ENCODE results near the gene ABCA2. TPM values are rescaled to one million over a fixed set of nuclear protein-coding genes. Genes with fewer than 3 reads are reported as not detected.

The ABCA2 gene
- total RNA-seq, 1 donor: 20.3 TPM

GRCh38 chr9:136995362-136995761 lies 32.7 kb downstream of the ABCA2 start:
- DNase-seq (ENCODE audit: insufficient read length, low spot score, missing footprints): no peak
- TF ChIP-seq, protein P1, sequence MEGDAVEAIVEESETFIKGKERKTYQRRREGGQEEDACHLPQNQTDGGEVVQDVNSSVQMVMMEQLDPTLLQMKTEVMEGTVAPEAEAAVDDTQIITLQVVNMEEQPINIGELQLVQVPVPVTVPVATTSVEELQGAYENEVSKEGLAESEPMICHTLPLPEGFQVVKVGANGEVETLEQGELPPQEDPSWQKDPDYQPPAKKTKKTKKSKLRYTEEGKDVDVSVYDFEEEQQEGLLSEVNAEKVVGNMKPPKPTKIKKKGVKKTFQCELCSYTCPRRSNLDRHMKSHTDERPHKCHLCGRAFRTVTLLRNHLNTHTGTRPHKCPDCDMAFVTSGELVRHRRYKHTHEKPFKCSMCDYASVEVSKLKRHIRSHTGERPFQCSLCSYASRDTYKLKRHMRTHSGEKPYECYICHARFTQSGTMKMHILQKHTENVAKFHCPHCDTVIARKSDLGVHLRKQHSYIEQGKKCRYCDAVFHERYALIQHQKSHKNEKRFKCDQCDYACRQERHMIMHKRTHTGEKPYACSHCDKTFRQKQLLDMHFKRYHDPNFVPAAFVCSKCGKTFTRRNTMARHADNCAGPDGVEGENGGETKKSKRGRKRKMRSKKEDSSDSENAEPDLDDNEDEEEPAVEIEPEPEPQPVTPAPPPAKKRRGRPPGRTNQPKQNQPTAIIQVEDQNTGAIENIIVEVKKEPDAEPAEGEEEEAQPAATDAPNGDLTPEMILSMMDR (IDR thresholded peaks at IDR 0.05; ENCODE audit: extremely low read depth, low read depth, low read length): no peak
- peak overlapping the region; percentile 64 for H3K4me2 ChIP-seq (ENCODE audit: insufficient read depth, low read length)
- H3K27me3 ChIP-seq (ENCODE audit: insufficient read depth, low read length): no peaks in the 10 kb centered on the region
- H3K4me1 ChIP-seq (ENCODE audit: insufficient read depth, low read length): peaks cover 40% of the 10 kb centered on the region
- no peaks in the 10 kb centered on the region for H3K36me3 ChIP-seq (ENCODE audit: insufficient read depth, low read length)
- peaks cover 2% of the 10 kb centered on the region for H4K20me1 ChIP-seq (ENCODE audit: insufficient read depth, low read length)
- no peak overlapping the region for H2AFZ ChIP-seq (ENCODE audit: low read length)
- H3K27ac ChIP-seq (ENCODE audit: low read depth, low read length): no peak overlapping the region
- no peaks in the 10 kb centered on the region for H3K9me3 ChIP-seq (ENCODE audit: low read depth, low read length)
- H3K4me3 ChIP-seq (ENCODE audit: insufficient read depth, low read length): no peak overlapping the region
- peaks cover 10% of the 10 kb centered on the region for H3K79me2 ChIP-seq (ENCODE audit: insufficient read depth, low read length)

GRCh38 chr9:136994888-136995230 lies 33.2 kb downstream of the ABCA2 start:
- H3K4me3 ChIP-seq (ENCODE audit: insufficient read depth, low read length): no peak overlapping the region
- H3K79me2 ChIP-seq (ENCODE audit: insufficient read depth, low read length): peaks cover 10% of the 10 kb centered on the region
- TF ChIP-seq, protein P1 (IDR thresholded peaks at IDR 0.05; ENCODE audit: extremely low read depth, low read depth, low read length): no peak
- no peak overlapping the region for H3K27ac ChIP-seq (ENCODE audit: low read depth, low read length)
- H3K36me3 ChIP-seq (ENCODE audit: insufficient read depth, low read length): no peaks in the 10 kb centered on the region
- no peaks in the 10 kb centered on the region for H3K27me3 ChIP-seq (ENCODE audit: insufficient read depth, low read length)
- H3K9me3 ChIP-seq (ENCODE audit: low read depth, low read length): no peaks in the 10 kb centered on the region
- H4K20me1 ChIP-seq (ENCODE audit: insufficient read depth, low read length): peaks cover 2% of the 10 kb centered on the region
- H3K4me2 ChIP-seq (ENCODE audit: insufficient read depth, low read length): no peak overlapping the region
- H2AFZ ChIP-seq (ENCODE audit: low read length): no peak overlapping the region
- H3K4me1 ChIP-seq (ENCODE audit: insufficient read depth, low read length): peaks cover 35% of the 10 kb centered on the region
- DNase-seq (ENCODE audit: insufficient read length, low spot score, missing footprints): no peak

- TF ChIP-seq, protein P1 (IDR thresholded peaks at IDR 0.05; ENCODE audit: extremely low read depth, low read depth, low read length): no peak
- H2AFZ ChIP-seq (ENCODE audit: low read length): no peak overlapping the region
- H3K79me2 ChIP-seq (ENCODE audit: insufficient read depth, low read length): peaks cover 10% of the 10 kb centered on the region
- H3K4me1 ChIP-seq (ENCODE audit: insufficient read depth, low read length): peaks cover 34% of the 10 kb centered on the region
- no peaks in the 10 kb centered on the region for H3K9me3 ChIP-seq (ENCODE audit: low read depth, low read length)
- no peak overlapping the region for H3K27ac ChIP-seq (ENCODE audit: low read depth, low read length)
- no peak overlapping the region for H3K4me2 ChIP-seq (ENCODE audit: insufficient read depth, low read length)
- no peaks in the 10 kb centered on the region for H3K27me3 ChIP-seq (ENCODE audit: insufficient read depth, low read length)
- DNase-seq (ENCODE audit: insufficient read length, low spot score, missing footprints): no peak
- H4K20me1 ChIP-seq (ENCODE audit: insufficient read depth, low read length): peaks cover 2% of the 10 kb centered on the region
- H3K36me3 ChIP-seq (ENCODE audit: insufficient read depth, low read length): no peaks in the 10 kb centered on the region
- no peak overlapping the region for H3K4me3 ChIP-seq (ENCODE audit: insufficient read depth, low read length)
Measured at GRCh38 chr9:136994180-136994887, 33.7 kb downstream of the ABCA2 start.

DNA sequence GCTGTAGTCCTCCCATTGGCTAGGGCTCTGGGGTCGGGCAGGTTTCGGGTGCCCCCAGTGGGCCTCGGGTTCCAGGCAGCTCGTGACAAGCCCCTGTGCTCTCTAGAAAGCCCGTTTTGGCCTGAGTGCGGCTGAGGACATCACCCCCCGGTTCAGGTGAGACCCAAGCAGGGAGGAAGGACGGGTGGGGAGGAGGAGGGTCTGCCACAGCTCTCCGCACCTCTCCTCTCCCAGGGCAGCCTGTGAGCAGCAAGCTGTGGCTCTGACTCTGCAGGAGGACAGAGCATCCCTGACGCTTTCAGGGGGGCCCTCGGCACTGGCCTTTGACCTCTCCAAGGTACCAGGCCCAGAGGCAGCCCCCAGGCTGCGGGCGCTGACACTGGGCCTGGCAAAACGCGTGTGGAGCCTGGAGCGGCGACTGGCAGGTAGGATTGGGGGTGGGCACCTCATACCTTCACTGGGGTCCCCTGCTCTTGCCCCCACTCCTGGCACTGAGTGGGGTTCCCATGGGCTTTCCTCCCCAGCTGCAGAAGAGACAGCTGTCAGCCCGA lies 35.1 kb downstream of the ABCA2 start:
- Histone ChIP-seq H2AFZ (ENCODE audit: low read length) (peak overlapping the region; percentile 68), H3K4me2 (ENCODE audit: insufficient read depth, low read length) (peak overlapping the region; percentile 93)
- no peak for DNase-seq (ENCODE audit: insufficient read length, low spot score, missing footprints)

More for the DNA sequence above, 35.1 kb downstream of the ABCA2 start:
- Histone ChIP-seq H3K9me3 (ENCODE audit: low read depth, low read length) (no peaks in the 10 kb centered on the region), H4K20me1 (ENCODE audit: insufficient read depth, low read length) (peaks cover 2% of the 10 kb centered on the region), H3K4me3 (ENCODE audit: insufficient read depth, low read length) (peak overlapping the region; percentile 82), H3K27ac (ENCODE audit: low read depth, low read length) (no peak overlapping the region), H3K79me2 (ENCODE audit: insufficient read depth, low read length) (peaks cover 10% of the 10 kb centered on the region), H3K27me3 (ENCODE audit: insufficient read depth, low read length) (no peaks in the 10 kb centered on the region), H3K4me1 (ENCODE audit: insufficient read depth, low read length) (peaks cover 34% of the 10 kb centered on the region), H3K36me3 (ENCODE audit: insufficient read depth, low read length) (no peaks in the 10 kb centered on the region)
- TF ChIP-seq, protein P1 (IDR thresholded peaks at IDR 0.05; ENCODE audit: extremely low read depth, low read depth, low read length): no peak
